HG02678 (cell line): ENCODE results near the gene SIRT1.
A peak's percentile ranks its signal among the peaks of the same experiment; 100 is the strongest.
"Not testable (repeated sequence)": the region's sequence is repeated elsewhere in the genome, so short reads cannot be mapped to it uniquely, and the experiment has no call there.

Experiments
- ATAC-seq: cut with Tn5 transposase; IDR thresholded peaks from one replicate; pipeline ENCODE4 v1.9.1; 2021; ENCODE audit warnings: mild to moderate bottlenecking, moderate library complexity; ENCODE audit not compliant: unreplicated experiment

Gene SIRT1

DNA sequence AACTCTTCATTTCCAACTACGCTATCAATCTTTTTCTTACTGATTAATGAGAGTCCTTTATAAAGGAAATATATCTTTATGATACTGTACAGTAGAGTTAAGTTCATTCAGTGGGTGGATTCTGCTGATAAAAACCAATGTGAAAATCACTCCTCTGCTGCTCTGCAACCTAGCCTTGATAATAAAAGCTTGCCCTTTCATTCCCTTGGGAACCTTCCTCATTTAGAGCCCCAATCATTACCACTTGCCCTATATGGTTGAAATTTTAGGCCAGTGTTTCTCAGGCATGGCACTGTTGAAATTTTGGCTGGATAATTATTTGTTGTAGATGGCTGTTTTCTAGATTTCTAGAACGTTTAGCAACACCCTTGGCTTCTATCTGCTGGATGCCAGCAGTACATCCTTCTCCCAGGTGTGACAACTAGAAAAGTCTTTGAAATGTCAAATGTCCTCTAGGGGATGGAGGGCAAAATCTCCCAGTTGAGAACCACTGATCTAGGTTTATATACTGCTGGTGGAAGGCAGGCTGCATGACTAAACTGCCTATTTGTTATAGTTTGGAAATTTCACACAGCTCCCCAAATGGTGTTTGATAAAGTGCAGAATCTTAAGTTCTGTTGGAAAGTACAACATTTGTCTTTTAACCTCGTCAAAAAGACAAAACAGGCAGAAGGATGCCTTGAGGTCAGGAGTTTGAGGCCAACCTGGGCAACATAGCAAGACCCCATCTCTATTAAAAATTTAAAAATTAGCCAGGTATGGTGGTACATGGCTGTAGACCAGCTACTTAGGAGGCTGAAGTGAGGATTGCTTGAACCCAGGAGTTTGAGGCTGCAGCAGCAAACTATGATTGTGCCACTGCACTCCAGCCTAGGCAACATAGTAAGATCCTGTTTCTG, 8.9 kb upstream of the SIRT1 start:
- ATAC-seq = no peak

DNA sequence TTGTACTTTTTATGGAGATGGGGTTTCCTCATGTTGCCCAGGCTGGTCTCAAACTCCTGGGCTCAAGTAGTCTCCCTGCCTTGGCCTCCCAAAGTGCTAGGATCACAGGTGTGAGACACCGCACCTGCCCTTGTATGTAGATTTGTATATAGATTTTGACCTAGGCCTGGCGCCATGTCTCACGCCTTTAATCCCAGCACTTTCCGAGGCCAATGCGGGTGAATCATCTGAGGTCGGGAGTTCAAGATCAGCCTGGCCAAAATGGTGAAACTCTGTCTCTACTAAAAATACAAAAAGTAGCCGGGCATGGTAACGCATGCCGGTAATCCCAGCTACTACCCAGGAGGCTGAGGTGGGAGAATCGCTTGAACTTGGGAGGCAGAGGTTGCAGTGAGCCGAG, 7.0 kb upstream of the SIRT1 start:
- not testable (repeated sequence) for ATAC-seq

DNA sequence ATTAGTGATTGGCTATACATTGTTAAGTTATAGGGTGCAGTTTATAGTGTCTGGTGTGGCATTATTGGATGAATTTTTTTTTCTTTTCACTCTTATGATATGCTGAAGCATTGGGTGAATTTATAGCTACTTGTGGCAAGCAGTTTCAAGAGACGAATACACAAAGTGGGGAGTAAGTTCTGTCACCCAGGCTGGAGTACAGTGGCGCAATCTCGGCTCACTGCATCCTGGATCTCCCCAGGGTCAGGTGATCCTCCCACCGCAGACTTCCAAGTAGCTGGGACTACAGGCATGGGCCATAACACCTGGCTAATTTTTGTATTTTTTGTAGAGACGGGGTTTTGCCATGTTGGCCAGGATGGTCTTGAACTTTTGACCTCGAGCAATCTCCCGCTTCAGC, 6.3 kb upstream of the SIRT1 start:
- ATAC-seq = no peak

GRCh38 chr10:67883710-67884312, 645 bp upstream of the SIRT1 start:
- ATAC-seq = no peak

GRCh38 chr10:67884842-67885670, 600 bp downstream of the SIRT1 start:
- peak; percentile 59 for ATAC-seq

DNA sequence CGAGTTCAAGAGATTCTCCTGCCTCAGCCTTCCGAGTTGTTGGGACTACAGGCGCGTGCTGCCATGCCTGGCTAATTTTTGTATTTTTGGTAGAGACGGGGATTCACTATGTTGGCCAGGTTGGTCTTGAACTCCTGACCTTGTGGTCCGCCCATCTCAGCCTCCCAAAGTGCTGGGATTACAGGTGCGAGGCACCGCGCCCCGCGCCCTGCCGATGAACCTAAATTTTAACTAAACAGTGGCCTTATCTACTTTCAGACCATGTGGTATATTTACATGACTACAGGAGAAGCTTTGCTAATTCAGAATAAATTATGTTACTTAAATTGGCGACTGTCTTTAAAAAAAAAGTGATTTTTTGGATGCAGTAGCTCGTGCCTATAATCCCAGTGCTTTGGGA, 9.2 kb downstream of the SIRT1 start:
- no peak for ATAC-seq

GRCh38 chr10:67903581-67903980, 19.1 kb downstream of the SIRT1 start:
- no peak for ATAC-seq

GRCh38 chr10:67912331-67912946, 28.0 kb downstream of the SIRT1 start:
- no peak for ATAC-seq

GRCh38 chr10:67914777-67915340, 30.4 kb downstream of the SIRT1 start:
- no peak for ATAC-seq

GRCh38 chr10:67917169-67917568, 32.7 kb downstream of the SIRT1 start:
- no peak for ATAC-seq

- ATAC-seq = no peak
Observed at GRCh38 chr10:67917679-67918078, 33.2 kb downstream of the SIRT1 start.

DNA sequence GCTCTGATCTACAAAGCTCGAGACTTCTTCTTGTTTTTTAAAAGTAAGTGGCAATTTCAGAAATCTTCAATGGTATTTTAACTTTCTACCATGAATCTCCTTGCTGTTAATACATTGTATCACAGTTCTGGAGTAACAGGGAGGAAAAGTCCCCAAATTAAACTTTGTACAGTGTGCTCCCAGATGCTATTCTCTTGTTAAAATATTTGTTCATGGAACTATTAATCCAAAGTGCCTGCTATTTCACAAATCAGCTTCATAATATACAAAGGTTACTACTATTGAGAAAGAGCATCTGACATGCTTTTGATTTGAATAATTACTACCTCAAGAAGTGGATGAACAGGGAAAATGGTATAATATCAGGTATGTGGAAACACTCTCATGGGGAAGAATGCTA, 36.6 kb downstream of the SIRT1 start:
- ATAC-seq = no peak

DNA sequence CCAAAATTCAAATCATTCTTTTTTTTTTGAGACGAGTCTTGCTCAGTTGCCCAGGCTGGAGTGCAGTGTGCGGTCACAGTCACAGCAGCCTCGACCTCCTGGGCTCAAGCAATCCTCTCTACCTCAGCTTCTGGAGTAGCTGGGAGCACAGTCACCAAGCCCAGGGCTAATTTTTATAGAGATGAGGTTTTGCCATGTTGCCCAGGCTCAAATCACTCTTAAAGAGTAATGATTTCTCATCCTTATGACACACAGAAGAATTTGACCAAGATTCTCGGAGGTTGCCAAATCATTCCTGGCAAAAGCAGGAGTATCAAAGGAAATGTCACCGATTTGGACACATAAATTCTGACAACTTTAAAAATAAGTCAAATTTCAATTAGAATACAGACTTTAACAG, 39.1 kb downstream of the SIRT1 start:
- no peak for ATAC-seq

DNA sequence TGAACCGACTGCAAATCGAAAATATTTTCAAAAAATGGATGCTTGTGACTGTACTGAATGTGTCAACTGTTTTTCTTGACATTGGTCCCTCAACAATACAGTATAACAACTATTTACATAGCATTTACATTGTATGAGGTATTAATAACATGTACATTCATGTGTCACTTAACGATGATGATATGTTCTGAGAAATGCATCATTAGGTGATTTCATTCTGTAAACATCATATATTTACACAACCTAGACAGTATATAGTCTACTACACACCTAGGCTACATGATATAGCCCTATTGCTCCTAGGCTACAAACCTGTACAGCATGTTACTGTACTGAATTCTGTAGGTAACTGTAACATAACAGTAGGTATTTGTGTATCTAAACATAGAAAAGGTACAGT, 39.7 kb downstream of the SIRT1 start:
- no peak for ATAC-seq

DNA sequence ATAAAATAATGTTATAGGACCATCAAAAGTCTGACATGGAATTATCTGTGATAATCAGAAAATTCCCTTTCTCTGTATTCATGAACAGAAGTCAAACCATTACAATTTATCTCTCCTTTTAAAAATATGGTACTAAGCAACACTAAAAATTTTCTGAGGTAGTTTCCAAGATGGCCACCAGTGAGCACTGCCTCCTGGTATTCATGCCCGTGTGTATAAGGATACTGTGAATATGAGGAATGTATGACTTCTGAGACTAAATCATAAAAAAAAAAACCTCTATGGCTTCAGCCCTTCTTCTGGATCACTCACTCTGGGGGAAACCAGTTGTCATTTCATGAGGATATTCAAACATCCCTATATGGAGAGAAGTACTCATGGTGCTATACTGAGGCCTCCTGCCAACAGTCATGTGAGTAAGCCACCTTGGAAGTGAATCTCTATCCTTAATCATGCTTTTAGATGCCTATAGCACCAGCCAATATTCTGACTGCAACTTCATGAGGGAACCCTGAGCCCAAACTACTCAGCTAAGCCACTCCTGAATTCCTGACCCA, 41.1 kb downstream of the SIRT1 start:
- ATAC-seq = no peak

GRCh38 chr10:67926951-67927350, 42.5 kb downstream of the SIRT1 start:
- ATAC-seq = no peak

GRCh38 chr10:67933199-67933598, 48.7 kb downstream of the SIRT1 start:
- no peak for ATAC-seq

DNA sequence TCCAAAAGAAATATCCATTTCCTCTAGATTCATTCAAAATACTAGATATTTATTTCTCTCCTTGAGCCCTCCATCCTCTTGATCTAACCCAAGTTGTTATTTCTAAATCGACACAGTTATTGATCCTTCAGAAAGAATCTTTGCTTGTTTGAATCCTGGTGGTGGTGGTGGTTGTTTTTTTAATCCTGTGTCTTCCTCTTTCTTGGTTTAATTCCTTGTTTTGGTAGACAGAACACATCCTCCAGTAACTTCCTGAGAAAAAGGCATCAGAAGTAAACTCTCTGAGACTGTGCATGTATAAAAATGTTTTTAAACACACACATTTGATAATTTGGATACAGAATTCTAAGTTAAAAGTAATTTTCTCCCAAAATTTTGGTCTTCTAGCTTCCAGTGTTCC, 49.9 kb downstream of the SIRT1 start:
- no peak for ATAC-seq

DNA sequence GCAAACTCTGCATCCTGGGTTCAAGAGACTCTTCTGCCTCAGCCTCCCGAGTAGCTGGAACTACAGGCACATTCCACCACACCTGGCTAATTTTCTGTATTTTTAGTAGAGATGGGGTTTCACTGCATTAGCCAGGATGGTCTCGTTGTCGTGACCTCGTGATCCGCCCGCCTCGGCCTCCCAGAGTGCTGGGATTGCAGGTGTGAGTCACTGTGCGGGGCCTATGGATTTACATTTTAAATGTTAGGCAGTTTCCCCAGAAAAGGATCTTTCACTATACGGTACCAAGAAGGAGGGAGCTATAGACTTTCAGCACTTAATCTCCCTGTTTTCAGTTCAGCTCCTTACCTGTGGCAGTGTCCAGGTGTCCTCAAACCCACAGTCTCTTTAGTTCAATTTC, 50.8 kb downstream of the SIRT1 start:
- no peak for ATAC-seq

- no peak for ATAC-seq
Observed at GRCh38 chr10:67936416-67936815, 52.0 kb downstream of the SIRT1 start.

GRCh38 chr10:67943917-67944316, 59.5 kb downstream of the SIRT1 start:
- no peak for ATAC-seq
